WTC11 (cell line): Measurements from ENCODE around the gene EPSTI1.

Source experiments
- ZNF263 ChIP-seq: sonication (generic); formaldehyde crosslinking; IDR thresholded peaks from 2 replicates; pipeline ENCODE4 v1.8.1; 2022; ENCODE audit warnings: low read depth, mild to moderate bottlenecking, moderate library complexity, missing genetic modification reagents
- TF ChIP-seq, protein P1 (sequence below): sonication (generic); formaldehyde crosslinking; IDR thresholded peaks from 2 replicates; pipeline ENCODE4 v1.8.0; 2022; ENCODE audit warnings: mild to moderate bottlenecking, missing genetic modification reagents
- TF ChIP-seq, protein P2 (sequence below): fragments of 200-600 bp; IDR thresholded peaks from 2 replicates; pipeline ENCODE4 v1.8.0; 2022; ENCODE audit warnings: antibody characterized with exemption

DNA sequence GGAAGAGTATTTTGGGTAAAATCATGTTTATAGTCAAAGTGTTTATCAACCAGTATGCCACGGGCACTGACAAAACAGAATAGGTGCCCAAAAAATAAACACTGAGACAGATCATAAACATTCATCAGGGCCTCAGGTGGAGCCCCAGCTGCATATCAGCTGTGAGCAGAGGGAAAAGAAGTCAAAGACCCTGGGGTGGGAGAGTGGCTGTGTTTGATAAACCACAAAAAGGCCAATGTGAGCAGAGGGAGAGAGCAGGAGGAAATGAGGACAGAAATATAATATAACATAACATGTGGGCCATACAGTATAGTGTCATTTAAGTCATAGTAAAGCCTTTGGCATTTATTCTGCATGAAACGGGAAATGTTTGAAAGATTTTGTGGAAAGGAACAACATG lies 10.0 kb upstream of the EPSTI1 start:
- TF ChIP-seq, protein P1, sequence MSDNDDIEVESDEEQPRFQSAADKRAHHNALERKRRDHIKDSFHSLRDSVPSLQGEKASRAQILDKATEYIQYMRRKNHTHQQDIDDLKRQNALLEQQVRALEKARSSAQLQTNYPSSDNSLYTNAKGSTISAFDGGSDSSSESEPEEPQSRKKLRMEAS (CRISPR knock-in tag), result no peak
- TF ChIP-seq ZNF263 (CRISPR knock-in tag), result no peak
- TF ChIP-seq, protein P2, sequence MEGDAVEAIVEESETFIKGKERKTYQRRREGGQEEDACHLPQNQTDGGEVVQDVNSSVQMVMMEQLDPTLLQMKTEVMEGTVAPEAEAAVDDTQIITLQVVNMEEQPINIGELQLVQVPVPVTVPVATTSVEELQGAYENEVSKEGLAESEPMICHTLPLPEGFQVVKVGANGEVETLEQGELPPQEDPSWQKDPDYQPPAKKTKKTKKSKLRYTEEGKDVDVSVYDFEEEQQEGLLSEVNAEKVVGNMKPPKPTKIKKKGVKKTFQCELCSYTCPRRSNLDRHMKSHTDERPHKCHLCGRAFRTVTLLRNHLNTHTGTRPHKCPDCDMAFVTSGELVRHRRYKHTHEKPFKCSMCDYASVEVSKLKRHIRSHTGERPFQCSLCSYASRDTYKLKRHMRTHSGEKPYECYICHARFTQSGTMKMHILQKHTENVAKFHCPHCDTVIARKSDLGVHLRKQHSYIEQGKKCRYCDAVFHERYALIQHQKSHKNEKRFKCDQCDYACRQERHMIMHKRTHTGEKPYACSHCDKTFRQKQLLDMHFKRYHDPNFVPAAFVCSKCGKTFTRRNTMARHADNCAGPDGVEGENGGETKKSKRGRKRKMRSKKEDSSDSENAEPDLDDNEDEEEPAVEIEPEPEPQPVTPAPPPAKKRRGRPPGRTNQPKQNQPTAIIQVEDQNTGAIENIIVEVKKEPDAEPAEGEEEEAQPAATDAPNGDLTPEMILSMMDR, result no peak
